IPS-20b (cell line): ENCODE measurements around the gene PICALM.

Experiments used
- H3K27ac ChIP-seq: one replicate; pipeline ENCODE4 v1.5.1; 2013; ENCODE audit warnings: low read length
- H3K27me3 ChIP-seq: 2 replicates; pipeline ENCODE4 v1.6.1; 2013; ENCODE audit warnings: mild to moderate bottlenecking, low read length, inconsistent platforms; ENCODE audit not compliant: insufficient read depth
- H3K36me3 ChIP-seq: 2 replicates; pipeline ENCODE4 v1.6.1; 2013; ENCODE audit warnings: low read depth, mild to moderate bottlenecking, inconsistent platforms, low read length, moderate library complexity; ENCODE audit not compliant: insufficient read depth
- H3K4me1 ChIP-seq: 2 replicates; pipeline ENCODE4 v1.6.1; 2013; ENCODE audit warnings: mild to moderate bottlenecking, control low read depth, inconsistent platforms, low read length, moderate library complexity; ENCODE audit not compliant: insufficient read depth
- H3K4me3 ChIP-seq: 2 replicates; pipeline ENCODE4 v1.5.1; 2013; ENCODE audit warnings: mild to moderate bottlenecking, low read length, inconsistent platforms
- H3K9ac ChIP-seq: 2 replicates; pipeline ENCODE4 v1.6.1; 2013; ENCODE audit warnings: low read depth, mild to moderate bottlenecking, inconsistent platforms, low read length, moderate library complexity
- H3K9me3 ChIP-seq: 2 replicates; pipeline ENCODE4 v1.6.1; 2013; ENCODE audit warnings: mild to moderate bottlenecking, low read depth, low read length, inconsistent platforms; ENCODE audit not compliant: insufficient read depth

Gene PICALM

GRCh38 chr11:86061483-86062205 lies 7.2 kb downstream of the PICALM start:
- peaks cover 30% of the 10 kb centered on the region for H3K4me1 ChIP-seq

GRCh38 chr11:86060544-86060943 lies 8.3 kb downstream of the PICALM start:
- Histone ChIP-seq H3K4me1 (peaks cover 20% of the 10 kb centered on the region), H3K4me3 (no peak overlapping the region), H3K36me3 (no peaks in the 10 kb centered on the region), H3K27ac (no peak overlapping the region), H3K27me3 (no peaks in the 10 kb centered on the region), H3K9me3 (no peaks in the 10 kb centered on the region), H3K9ac (no peak overlapping the region)

More at GRCh38 chr11:86061483-86062205, 7.2 kb downstream of the PICALM start:
- no peaks in the 10 kb centered on the region for H3K36me3 ChIP-seq
- H3K4me3 ChIP-seq, result no peak overlapping the region
- no peaks in the 10 kb centered on the region for H3K9me3 ChIP-seq
- H3K9ac ChIP-seq, result no peak overlapping the region
- H3K27me3 ChIP-seq, result no peaks in the 10 kb centered on the region
- no peak overlapping the region for H3K27ac ChIP-seq

GRCh38 chr11:86058360-86058759 lies 10.5 kb downstream of the PICALM start:
- H3K9ac ChIP-seq, result no peak overlapping the region
- peaks cover 19% of the 10 kb centered on the region for H3K4me1 ChIP-seq
- no peaks in the 10 kb centered on the region for H3K27me3 ChIP-seq
- no peaks in the 10 kb centered on the region for H3K9me3 ChIP-seq
- no peak overlapping the region for H3K27ac ChIP-seq
- H3K4me3 ChIP-seq, result no peak overlapping the region
- H3K36me3 ChIP-seq, result no peaks in the 10 kb centered on the region

GRCh38 chr11:86056351-86056854 lies 12.5 kb downstream of the PICALM start:
- Histone ChIP-seq H3K9ac (no peak overlapping the region), H3K36me3 (no peaks in the 10 kb centered on the region), H3K9me3 (no peaks in the 10 kb centered on the region), H3K27ac (no peak overlapping the region), H3K4me1 (peaks cover 11% of the 10 kb centered on the region), H3K4me3 (no peak overlapping the region), H3K27me3 (no peaks in the 10 kb centered on the region)

- H3K36me3 ChIP-seq, result no peaks in the 10 kb centered on the region
- no peak overlapping the region for H3K9ac ChIP-seq
- H3K4me1 ChIP-seq, result no peaks in the 10 kb centered on the region; the same call in 1 of the 2 replicates
- no peak overlapping the region for H3K4me3 ChIP-seq
- H3K9me3 ChIP-seq, result no peaks in the 10 kb centered on the region
- no peak overlapping the region for H3K27ac ChIP-seq
- H3K27me3 ChIP-seq, result no peaks in the 10 kb centered on the region
Observed at GRCh38 chr11:86052693-86053641, 15.9 kb downstream of the PICALM start.

- Histone ChIP-seq H3K36me3 (no peaks in the 10 kb centered on the region), H3K4me3 (no peak overlapping the region), H3K9me3 (no peaks in the 10 kb centered on the region), H3K27ac (no peak overlapping the region), H3K9ac (no peak overlapping the region), H3K4me1 (no peaks in the 10 kb centered on the region; the same call in 1 of the 2 replicates), H3K27me3 (no peaks in the 10 kb centered on the region)
Observed at GRCh38 chr11:86050196-86050709, 18.6 kb downstream of the PICALM start.

GRCh38 chr11:86047275-86047991 lies 21.5 kb downstream of the PICALM start:
- no peak overlapping the region for H3K27ac ChIP-seq

GRCh38 chr11:86046116-86046515 lies 22.8 kb downstream of the PICALM start:
- no peaks in the 10 kb centered on the region for H3K9me3 ChIP-seq
- no peak overlapping the region for H3K9ac ChIP-seq
- H3K4me3 ChIP-seq, result no peak overlapping the region
- peaks cover 3% of the 10 kb centered on the region; the same call in 1 of the 2 replicates for H3K4me1 ChIP-seq
- H3K27me3 ChIP-seq, result no peaks in the 10 kb centered on the region
- H3K36me3 ChIP-seq, result no peaks in the 10 kb centered on the region
- H3K27ac ChIP-seq, result no peak overlapping the region

More at GRCh38 chr11:86047275-86047991, 21.5 kb downstream of the PICALM start:
- Histone ChIP-seq H3K36me3 (no peaks in the 10 kb centered on the region), H3K4me3 (no peak overlapping the region), H3K27me3 (no peaks in the 10 kb centered on the region), H3K9me3 (no peaks in the 10 kb centered on the region), H3K9ac (no peak overlapping the region), H3K4me1 (no peaks in the 10 kb centered on the region)

- Histone ChIP-seq H3K4me3 (no peak overlapping the region), H3K36me3 (no peaks in the 10 kb centered on the region), H3K27me3 (no peaks in the 10 kb centered on the region), H3K27ac (no peak overlapping the region), H3K9ac (no peak overlapping the region), H3K9me3 (no peaks in the 10 kb centered on the region), H3K4me1 (peaks cover 3% of the 10 kb centered on the region; the same call in 1 of the 2 replicates)
Observed at GRCh38 chr11:86043765-86044503, 24.9 kb downstream of the PICALM start.

GRCh38 chr11:86041975-86042378 lies 26.9 kb downstream of the PICALM start:
- H3K36me3 ChIP-seq, result no peaks in the 10 kb centered on the region
- no peaks in the 10 kb centered on the region for H3K27me3 ChIP-seq
- no peaks in the 10 kb centered on the region for H3K9me3 ChIP-seq
- no peak overlapping the region for H3K4me3 ChIP-seq
- no peak overlapping the region for H3K9ac ChIP-seq
- H3K4me1 ChIP-seq, result peaks cover 3% of the 10 kb centered on the region; the same call in 1 of the 2 replicates
- no peak overlapping the region for H3K27ac ChIP-seq
